HG02610 (cell line): ENCODE measurements around the gene TMC2.
"Not testable (repeated sequence)": the region's sequence is repeated elsewhere in the genome, so short reads cannot be mapped to it uniquely, and the experiment has no call there.

ENCODE experiments used
- ATAC-seq: cut with Tn5 transposase; IDR thresholded peaks from one replicate; pipeline ENCODE4 v1.9.1; 2021; ENCODE audit warnings: mild to moderate bottlenecking, moderate library complexity; ENCODE audit not compliant: unreplicated experiment

The TMC2 gene

GRCh38 chr20:2536560-2536986, at the start of gene TMC2:
TSS of gene TMC2 (plus strand) at chr20:2536573. CDS start at chr20:2536622, 49 bp downstream.
- no peak for ATAC-seq

DNA sequence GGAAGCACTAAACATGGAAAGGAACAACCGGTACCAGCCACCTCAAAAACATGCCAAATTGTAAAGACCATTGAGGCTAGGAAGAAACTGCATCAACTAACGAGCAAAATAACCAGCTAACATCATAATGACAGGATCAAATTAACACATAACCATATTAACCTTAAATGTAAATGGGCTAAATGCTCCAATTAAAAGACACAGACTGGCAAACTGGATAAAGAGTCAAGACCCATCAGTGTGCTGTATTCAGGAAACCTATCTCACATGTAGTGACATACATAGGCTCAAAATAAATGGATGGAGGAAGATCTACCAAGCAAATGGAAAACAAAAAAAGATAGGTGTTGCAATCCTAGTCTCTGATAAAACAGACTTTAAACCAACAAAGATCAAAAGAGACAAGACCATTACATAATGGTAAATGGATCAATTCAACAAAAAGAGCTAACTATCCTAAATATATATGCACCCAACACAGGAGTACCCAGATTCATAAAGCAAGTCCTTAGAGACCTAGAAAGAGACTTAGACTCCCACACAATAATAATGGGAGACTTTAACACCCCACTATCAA, 33.5 kb upstream of the TMC2 start:
- ATAC-seq = not testable (repeated sequence)

DNA sequence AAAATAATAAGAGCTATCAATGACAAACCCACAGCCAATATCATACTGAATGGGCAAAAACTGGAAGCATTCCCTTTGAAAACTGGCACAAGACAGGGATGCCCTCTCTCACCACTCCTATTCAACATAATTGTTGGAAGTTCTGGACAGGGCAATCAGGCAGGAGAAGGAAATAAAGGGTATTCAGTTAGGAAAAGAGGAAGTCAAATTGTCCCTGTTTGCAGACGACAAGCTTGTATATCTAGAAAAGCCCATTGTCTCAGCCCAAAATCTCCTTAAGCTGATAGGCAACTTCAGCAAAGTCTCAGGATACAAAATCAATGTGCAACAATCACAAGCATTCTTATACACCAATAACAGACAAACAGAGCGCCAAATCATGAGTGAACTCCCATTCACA, 31.6 kb upstream of the TMC2 start:
- ATAC-seq = not testable (repeated sequence)

DNA sequence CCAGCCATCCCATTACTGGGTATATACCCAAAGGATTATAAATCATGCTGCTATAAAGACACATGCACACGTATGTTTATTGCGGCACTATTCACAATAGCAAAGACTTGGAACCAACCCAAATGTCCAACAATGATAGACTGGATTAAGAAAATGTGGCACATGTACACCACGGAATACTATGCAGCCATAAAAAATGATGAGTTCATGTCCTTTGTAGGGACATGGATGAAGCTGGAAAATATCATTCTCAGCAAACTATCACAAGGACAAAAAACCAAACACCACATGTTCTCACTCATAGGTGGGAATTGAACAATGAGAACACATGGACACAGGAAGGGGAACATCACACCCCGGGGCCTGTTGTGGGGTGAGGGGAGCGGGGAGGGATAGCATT, 29.9 kb upstream of the TMC2 start:
- ATAC-seq = not testable (repeated sequence)

DNA sequence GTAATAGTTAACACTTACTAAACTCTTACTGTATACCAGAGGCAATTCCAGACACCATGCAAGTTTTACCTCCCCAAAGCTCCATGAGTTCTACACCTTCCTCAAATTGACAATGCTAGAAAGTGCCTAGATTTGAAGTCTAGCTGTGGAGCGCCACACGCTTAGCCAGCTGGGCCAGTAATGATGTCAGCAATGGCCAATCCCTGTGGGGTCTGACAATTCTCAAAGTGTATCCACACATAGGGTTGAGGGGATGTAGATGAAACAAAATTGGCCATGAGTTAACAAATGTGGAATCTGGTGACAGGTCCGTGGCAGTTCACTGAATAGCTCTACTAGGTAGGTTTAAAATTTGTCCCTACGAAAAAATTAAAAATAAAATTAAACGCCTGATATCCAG, 28.9 kb upstream of the TMC2 start:
- no peak for ATAC-seq

DNA sequence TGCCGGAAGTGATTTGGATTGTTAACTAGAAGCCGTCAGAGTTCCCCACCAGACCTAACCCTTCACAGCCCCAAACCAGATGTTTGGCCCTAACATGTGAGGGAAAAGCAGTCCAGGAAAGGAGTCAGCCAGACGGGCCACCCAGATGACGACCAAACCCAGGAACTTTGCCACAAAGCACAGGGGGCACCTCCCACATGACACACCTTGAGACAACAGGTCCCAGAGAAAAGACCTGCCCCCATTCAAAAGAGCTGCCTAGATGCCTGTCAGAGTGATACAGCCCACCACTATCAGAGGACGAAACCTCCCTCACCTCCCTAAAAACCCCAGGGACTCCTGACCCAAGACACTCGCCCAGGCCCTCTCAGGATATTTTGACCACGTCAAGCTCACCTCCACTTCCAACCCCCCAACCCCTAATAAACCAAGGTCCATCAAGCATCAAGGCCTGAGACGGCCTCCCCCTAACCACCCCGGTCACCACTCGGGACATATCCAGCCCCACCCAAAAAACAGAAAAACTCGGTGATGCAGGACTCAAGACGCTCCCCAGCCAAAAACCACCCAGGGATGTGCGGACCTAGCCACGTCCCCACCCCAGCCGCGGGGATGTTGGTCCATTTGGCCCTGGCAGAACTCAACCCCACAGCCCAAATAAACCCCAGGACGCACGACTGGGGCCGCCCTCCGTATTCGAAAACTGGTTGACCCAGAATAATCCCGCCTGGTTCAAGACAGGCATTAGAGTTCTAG, 28.3 kb upstream of the TMC2 start:
- no peak for ATAC-seq

DNA sequence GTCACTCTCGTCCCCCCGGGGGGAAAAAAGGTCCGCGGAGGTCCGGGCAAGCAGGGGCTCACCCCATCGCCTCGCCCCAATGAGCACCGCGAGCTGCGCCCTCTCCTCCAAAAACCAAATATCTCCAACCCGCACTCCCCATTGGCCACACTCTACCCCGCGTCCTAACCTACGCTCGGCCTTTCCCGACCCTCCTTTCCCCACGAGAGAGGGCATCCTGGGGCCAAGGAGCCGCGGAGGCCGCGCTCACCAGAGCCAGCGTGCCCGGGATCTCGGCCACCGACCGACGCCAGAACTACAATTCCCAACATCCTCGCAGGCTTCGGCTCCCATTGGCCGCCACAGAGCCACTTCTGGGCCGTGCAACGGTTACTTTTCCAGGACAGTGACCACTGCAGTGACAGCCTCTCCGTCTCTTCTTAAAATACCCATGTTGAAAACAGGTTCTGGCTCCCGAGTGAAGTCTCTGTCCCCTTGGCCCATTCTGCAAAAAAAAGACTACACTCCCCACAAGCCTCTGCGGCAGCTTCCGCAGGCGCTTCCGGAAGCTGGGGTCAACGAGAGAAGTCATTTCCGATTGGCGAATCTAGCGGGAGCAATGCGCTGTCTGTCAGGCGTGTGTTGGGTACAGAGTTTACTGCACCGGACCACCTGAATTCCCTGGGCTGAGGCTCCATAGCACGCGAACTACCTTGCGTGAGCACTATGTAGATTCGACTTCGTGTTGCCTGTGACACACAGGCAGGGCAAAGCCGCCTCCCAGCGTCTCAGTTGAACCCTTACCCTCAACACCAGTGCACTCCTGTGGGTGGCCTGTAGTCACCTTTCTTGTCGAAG, 27.5 kb upstream of the TMC2 start, which contains the start of gene ZNF343:
TSS of gene ZNF343 (minus strand) at position 285 of the 837 bp plus-strand sequence. CDS start 15,020 bp downstream, outside the sequence.
- peak; percentile 91 for ATAC-seq

DNA sequence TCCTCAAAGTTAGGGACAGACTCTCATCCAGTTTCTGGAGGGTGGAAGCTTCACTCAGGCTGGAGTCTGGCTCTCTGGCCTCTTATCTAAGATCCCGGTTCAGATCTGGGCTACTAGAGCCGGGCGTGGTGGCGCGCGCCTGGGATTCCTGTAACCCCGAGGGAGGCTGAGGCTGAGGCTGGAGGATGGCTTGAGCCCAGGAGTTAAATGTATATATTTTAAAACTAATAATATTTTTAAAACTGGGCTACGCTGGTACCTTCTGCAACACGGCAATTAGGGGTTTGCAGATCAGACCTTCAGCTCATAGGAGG, 26.9 kb upstream of the TMC2 start:
- no peak for ATAC-seq

GRCh38 chr20:2509794-2510193, 26.6 kb upstream of the TMC2 start:
- no peak for ATAC-seq

GRCh38 chr20:2515203-2515602, 21.2 kb upstream of the TMC2 start:
- ATAC-seq = no peak

DNA sequence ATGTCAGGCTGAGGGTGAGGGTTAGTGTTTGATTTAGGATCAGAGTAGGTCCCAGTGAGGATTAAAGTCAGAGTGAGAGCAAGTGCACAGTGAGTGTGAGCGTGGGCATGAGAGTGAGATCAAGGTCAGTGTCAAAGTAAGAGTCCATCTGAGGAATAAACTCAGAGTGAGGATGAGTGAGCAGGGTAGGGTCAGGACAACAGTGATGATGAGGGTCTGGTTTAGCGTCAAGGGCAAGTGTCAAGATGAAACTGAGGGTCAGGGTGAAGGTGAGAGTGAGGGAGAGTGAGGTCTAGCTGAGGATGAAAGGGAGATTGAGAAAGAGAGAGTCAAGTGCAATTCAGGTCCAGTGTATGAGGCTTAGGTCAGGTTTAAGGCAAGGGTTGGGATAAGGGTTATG, 20.0 kb upstream of the TMC2 start:
- no peak for ATAC-seq

GRCh38 chr20:2518096-2518495, 18.3 kb upstream of the TMC2 start:
- ATAC-seq = no peak

DNA sequence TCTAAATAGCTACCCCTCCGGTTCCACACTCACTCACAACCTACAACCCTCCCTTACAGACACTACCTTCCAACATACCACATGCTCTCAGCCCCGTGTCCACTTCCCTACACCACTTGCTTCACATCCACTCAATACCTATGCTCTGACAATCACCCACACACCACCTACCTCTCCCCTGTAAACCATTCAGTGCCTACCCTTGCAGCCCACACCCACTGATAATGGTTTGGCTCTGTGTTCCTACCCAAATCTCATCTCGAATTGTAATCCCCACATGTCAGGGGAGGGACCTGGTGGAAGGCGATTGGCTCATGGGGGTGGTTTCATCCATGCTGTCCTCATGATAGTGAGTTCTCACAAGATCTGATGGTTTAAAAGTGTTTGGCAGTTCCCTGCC, 17.8 kb upstream of the TMC2 start:
- no peak for ATAC-seq

DNA sequence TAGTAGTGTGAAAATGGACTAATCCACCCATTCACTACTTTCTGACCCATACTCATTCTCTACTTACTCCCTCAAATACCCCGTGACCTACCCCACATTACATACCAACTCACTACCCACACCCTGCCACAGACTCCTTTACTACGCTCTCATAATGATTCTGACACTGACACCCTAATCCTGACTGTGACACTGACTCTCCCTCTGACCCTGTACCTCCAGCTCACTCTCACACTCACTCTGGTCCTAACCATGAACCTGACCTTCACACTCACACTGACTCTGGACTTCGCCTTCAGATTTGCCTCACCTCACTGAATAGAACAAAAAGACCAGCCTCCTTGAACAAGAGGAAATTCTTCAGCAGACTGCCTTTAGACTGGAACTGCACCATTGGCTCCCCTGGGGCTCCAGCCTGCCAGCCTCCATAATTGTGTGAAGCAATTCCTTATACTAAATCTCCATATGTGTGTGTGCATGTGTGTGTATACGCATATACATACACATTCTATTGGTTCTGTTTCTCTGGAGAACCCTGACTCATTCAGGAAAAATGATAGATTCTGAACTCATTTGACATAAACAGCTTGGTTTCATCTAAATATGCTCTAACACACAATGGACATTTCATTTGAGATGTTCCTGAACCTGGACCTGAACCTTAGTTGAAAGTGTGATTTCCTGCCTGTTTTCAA, 17.1 kb upstream of the TMC2 start:
- no peak for ATAC-seq

- no peak for ATAC-seq
These were observed 15.8 kb upstream of the TMC2 start for GRCh38 chr20:2520617-2521016.

DNA sequence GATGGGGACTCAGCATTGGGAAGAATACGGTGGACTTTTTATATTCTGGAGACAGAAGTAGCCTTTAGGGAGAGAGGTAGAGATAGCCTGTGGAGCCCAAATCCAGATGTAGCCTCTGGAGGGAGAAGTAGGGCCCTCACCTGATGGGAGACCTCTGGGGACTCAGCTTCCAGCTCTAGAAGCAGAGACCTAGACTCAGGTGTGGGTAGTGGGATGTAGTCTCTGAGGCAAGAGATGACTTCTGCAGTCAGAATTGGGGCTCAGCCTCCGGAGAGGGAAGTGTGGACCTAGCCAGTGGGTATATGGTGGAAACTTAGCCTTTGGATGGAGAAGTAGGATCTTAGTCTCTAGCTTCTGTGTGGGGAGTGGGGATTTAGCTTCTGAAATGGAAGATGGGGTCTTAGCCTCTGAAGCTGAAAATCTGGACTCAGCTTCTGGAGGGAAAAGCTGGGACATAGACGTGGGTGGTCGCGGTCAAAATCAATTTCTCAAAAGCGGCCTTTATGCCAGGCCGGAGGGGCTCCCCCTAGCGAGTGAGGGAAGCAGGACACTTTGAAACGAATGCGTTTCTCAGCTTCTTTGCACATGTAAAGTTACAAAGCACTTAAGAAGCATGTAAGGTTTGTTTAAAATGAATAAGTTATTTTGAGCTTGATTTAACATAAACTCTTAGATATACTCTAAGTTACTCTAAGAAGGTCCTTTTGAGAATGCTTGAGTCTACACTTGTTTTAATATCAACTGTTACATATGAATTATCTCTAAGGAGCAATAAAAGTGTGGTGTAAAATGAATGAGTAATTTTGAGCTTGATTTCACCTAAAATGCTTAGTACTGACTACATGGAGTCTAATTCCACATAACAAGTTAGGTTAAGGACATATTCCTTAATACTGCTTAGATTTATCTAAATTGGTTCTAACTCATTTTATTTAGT, 14.7 kb upstream of the TMC2 start:
- no peak for ATAC-seq

GRCh38 chr20:2522826-2523429, 13.4 kb upstream of the TMC2 start:
- ATAC-seq = not testable (repeated sequence)

DNA sequence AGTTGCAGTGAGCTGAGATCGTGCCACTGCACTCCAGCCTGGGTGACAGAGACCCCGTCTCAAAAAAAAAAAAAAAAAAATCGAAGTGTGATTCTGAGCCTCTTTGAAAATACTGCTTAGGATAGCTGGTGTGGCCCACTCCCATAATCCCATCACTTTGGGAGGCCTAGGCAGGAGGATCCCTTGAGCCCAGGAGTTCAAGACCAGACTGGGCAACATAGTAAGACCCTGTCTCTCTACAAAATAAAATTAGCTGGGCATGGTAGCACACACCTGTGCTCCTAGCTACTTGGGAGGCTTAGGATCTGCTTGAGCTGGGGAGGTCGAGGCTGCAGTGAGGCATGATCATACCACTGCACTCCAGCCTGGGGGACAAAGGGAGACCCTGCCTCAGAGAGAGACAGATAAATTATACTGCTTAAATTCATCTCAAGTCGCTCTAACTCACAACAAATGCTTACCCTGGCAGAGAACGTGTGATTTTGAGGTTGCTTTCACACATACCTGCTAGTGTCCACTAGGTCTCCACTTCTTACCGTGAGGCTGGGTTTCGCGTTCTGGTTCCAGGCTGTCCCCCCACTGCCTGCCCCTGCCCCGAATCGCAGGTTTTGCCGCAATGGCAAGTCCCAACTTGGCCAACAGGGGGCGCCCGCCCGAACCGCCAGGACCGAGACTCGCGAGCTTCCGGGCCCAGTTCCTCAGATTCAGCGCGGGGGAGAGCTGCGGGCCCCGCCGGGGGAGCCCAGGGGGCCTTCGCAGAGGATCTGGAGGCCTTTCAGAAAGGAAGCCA, 12.3 kb upstream of the TMC2 start:
- ATAC-seq = no peak
